ENCODE results near the gene KCNMA1.
A peak's percentile ranks its signal among the peaks of the same experiment; 100 is the strongest.

Gene KCNMA1

DNA sequence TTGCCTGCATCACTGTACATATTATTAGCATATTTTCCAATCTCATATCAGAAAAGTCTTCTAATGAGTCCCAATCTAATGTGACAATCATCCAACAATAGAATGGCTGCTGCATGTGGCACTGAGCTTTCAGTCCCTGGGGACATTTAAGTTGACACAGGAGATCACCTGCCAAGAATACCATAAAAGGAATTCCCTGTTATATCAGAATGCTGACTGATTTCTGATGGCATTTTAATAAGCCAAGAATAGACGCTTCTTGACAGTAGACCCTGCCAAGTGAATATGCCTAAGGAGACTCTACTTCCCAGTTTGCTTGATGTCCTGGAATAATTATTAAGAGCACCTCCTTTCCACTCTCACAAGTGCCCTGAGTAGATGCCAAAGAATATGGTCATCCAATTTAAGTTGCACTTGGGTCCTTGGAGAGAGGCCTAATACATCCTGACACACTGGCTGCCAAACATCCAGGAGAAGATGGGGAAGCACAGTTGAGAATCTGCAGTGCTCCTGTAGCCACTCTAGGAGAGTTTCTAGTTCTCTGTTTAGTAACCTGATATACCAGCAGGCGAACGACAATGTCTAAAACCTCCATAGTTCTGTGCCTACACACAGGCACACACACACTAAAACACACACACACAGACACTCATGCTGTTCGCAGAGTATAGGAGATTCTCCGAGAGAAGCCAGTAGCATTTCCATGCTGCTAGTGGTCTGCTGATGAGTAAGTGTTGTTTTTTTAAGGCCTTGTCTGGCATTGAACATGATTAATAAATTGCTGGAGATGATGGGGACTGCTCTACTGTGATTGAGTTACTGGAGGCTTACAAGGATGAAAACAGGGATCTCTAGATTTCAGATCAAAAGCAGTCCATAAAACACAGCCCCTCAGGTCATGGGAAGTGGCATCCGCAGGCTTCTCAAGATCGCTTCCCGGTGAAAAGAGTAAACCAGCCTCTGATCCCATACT, 369.6 kb downstream of the KCNMA1 start:
- H3K4me3 ChIP-seq (ENCODE audit: low read length), result no peak overlapping the region
- no peak overlapping the region for H3K9ac ChIP-seq (ENCODE audit: low read length)
- no peaks in the 10 kb centered on the region for H3K27me3 ChIP-seq (ENCODE audit: control insufficient read depth, insufficient read depth, low read length)
- peak overlapping the region; percentile 70 for H3K27ac ChIP-seq (ENCODE audit: low read depth, low read length)
- no peaks in the 10 kb centered on the region for H3K36me3 ChIP-seq (ENCODE audit: control insufficient read depth, insufficient read depth, low read length)
- peaks cover 18% of the 10 kb centered on the region for H3K4me1 ChIP-seq (ENCODE audit: control insufficient read depth, insufficient read depth, low read length)

DNA sequence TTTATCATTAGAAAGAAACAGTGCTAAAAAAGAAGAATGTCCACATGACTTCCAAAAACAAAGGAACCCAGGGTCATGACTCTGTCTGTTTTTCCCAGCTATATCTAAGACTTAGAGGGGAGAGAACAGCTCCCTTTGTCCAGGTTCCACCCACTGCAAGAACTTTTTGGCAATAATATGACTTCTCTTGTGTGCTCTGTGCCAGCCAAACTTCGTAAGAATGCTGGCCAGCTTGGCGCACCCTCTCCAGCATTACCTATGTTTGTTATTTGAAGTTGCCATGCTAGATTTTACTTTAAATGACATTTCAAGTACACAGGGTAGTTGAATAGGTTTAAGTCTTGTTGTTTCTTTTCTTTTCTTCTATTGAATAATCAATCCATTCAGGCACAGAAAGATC, 371.4 kb downstream of the KCNMA1 start:
- Histone ChIP-seq H3K36me3 (ENCODE audit: control insufficient read depth, insufficient read depth, low read length) (no peaks in the 10 kb centered on the region), H3K27ac (ENCODE audit: low read depth, low read length) (peak overlapping the region; percentile 5), H3K4me3 (ENCODE audit: low read length) (no peak overlapping the region), H3K4me1 (ENCODE audit: control insufficient read depth, insufficient read depth, low read length) (peaks cover 18% of the 10 kb centered on the region), H3K27me3 (ENCODE audit: control insufficient read depth, insufficient read depth, low read length) (no peaks in the 10 kb centered on the region), H3K9ac (ENCODE audit: low read length) (no peak overlapping the region)

DNA sequence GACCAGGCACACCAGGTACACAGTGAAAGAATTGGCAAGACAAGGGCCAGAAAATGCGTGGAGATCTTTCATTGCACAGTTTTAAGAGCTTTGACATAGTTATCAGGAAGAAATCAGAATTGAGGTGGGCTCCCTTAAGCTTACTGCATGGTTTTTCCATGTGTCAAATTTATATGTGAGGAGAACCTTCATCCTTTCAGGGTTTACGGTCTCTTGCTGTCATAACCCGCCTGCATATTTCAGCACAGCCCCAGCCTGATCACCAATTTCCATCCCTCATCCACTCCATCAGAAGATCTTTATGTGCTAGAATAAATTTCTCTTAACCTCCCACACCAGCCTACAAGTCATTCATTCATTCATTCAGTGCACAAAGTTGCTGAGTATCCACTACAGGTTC, 373.1 kb downstream of the KCNMA1 start:
- Histone ChIP-seq H3K36me3 (ENCODE audit: control insufficient read depth, insufficient read depth, low read length) (no peaks in the 10 kb centered on the region), H3K27ac (ENCODE audit: low read depth, low read length) (no peak overlapping the region), H3K27me3 (ENCODE audit: control insufficient read depth, insufficient read depth, low read length) (no peaks in the 10 kb centered on the region), H3K9ac (ENCODE audit: low read length) (no peak overlapping the region), H3K4me1 (ENCODE audit: control insufficient read depth, insufficient read depth, low read length) (peaks cover 18% of the 10 kb centered on the region), H3K4me3 (ENCODE audit: low read length) (no peak overlapping the region)

DNA sequence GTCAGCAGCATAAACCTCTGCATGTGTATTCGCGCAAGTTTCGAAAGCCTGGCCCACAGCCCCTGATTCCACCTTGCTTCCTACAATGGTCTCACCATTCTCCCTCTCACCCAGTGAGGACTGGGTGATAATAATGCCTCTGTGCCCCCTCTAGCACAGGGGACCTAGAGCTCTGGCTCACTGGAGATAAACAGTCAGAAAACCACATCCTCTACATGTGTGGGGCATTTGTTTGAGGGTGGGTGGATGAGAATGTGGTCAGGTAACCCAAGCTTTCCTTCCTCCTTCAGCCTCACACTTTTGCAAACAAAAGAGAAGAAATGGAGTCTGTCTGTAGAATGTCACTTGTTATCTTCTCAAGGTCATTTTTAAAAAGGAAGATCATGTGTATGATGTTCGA, 373.5 kb downstream of the KCNMA1 start:
- H3K4me1 ChIP-seq (ENCODE audit: control insufficient read depth, insufficient read depth, low read length), result peaks cover 15% of the 10 kb centered on the region
- no peak overlapping the region for H3K27ac ChIP-seq (ENCODE audit: low read depth, low read length)
- no peaks in the 10 kb centered on the region for H3K27me3 ChIP-seq (ENCODE audit: control insufficient read depth, insufficient read depth, low read length)
- no peaks in the 10 kb centered on the region for H3K36me3 ChIP-seq (ENCODE audit: control insufficient read depth, insufficient read depth, low read length)
- no peak overlapping the region for H3K9ac ChIP-seq (ENCODE audit: low read length)
- no peak overlapping the region for H3K4me3 ChIP-seq (ENCODE audit: low read length)

DNA sequence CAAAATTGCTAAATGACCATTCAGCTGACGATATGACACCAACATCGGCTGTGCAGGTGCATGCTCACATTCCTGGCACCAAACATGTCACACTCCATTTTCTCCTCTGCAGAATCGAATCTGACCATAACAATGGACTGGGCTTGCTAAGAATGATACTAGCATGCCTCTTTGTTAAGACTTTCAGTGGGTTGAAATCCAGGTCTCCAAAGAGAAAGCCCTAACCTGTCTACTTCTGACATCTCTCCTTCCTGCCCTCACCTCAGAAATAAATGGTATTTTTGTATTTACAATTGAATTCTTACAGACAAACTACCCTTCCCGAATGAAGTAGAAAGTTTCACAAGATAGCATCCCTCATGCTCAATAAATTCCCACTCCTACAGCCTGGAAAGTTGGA, 373.9 kb downstream of the KCNMA1 start:
- no peak overlapping the region for H3K9ac ChIP-seq (ENCODE audit: low read length)
- H3K4me1 ChIP-seq (ENCODE audit: control insufficient read depth, insufficient read depth, low read length), result peaks cover 12% of the 10 kb centered on the region
- no peak overlapping the region for H3K4me3 ChIP-seq (ENCODE audit: low read length)
- no peak overlapping the region for H3K27ac ChIP-seq (ENCODE audit: low read depth, low read length)
- no peaks in the 10 kb centered on the region for H3K27me3 ChIP-seq (ENCODE audit: control insufficient read depth, insufficient read depth, low read length)
- H3K36me3 ChIP-seq (ENCODE audit: control insufficient read depth, insufficient read depth, low read length), result no peaks in the 10 kb centered on the region

DNA sequence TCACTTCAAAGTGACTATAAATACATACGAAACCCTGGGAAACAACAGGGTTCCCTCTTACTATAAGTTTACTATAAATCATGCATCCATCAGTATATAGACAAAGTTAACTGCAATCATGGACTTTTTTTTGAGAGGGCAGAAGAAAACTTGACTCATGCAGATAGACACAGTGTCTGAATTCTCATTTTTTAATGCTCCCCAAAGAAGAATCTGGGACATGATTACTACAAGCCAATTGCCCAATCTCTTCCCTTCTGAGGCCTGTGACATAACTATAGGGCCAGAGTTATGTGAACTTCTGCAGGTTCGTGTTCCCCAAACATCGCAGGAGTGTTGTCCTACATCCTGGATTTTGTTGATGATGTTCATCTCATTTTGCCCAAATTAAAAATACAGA, 376.5 kb downstream of the KCNMA1 start:
- no peaks in the 10 kb centered on the region for H3K36me3 ChIP-seq (ENCODE audit: control insufficient read depth, insufficient read depth, low read length)
- H3K4me1 ChIP-seq (ENCODE audit: control insufficient read depth, insufficient read depth, low read length), result peaks cover 3% of the 10 kb centered on the region
- no peak overlapping the region for H3K4me3 ChIP-seq (ENCODE audit: low read length)
- no peaks in the 10 kb centered on the region for H3K27me3 ChIP-seq (ENCODE audit: control insufficient read depth, insufficient read depth, low read length)
- H3K27ac ChIP-seq (ENCODE audit: low read depth, low read length), result no peak overlapping the region
- no peak overlapping the region for H3K9ac ChIP-seq (ENCODE audit: low read length)

DNA sequence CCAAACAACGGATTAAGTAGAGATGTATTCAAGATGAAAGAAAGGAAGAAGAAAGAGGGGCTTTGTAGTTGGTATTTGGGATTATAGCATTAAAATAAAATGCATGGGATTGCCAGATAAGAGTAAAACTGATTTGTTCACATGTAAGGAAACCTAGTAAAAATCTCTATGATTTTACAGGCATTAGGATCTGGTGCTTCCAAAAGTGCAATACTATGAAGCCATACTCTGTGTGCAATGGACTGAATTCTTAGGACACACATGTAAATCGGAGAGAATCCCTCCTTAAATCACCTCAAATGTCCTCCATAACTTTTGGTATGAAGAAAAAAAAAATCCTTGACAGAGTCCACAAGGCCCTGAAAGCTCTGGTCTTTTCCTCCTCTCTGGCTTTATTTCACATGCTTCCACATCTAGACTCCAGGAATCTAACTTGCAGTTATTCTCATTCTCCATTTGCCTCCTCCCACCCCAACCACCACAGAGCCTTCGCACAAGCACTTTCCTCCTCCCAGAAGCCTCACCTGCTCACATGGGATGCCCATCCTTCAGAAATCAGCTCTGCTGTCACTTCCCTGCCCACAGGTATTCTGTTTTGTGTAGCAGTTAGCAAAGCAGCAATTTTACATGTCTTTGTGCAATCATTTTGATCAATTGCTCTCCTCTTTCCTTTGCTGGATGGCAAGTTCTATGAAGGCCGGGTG, 378.3 kb downstream of the KCNMA1 start:
- Histone ChIP-seq H3K27me3 (ENCODE audit: control insufficient read depth, insufficient read depth, low read length) (no peaks in the 10 kb centered on the region), H3K36me3 (ENCODE audit: control insufficient read depth, insufficient read depth, low read length) (no peaks in the 10 kb centered on the region), H3K4me1 (ENCODE audit: control insufficient read depth, insufficient read depth, low read length) (peaks cover 2% of the 10 kb centered on the region), H3K27ac (ENCODE audit: low read depth, low read length) (no peak overlapping the region), H3K4me3 (ENCODE audit: low read length) (no peak overlapping the region), H3K9ac (ENCODE audit: low read length) (no peak overlapping the region)

DNA sequence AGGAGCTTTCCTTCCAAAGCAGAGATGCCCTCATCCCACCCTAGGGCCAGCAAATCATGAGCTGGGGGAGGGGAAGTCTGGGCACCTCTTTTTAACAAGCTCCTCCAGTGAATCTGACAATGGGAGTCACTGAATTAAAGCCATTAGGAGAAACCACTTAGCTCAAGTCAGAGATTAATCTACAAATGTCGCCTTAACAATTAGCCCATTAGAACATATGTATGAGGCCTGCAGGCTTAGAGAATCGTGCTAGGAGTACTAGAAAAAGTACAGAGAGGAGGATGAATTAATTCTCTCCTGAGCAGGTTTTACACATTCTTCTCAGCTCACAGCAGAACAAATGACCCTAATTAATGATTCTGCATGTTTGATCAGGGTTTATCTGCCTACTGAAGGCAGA, 381.3 kb downstream of the KCNMA1 start:
- Histone ChIP-seq H3K27me3 (ENCODE audit: control insufficient read depth, insufficient read depth, low read length) (no peaks in the 10 kb centered on the region), H3K4me1 (ENCODE audit: control insufficient read depth, insufficient read depth, low read length) (peaks cover 7% of the 10 kb centered on the region), H3K27ac (ENCODE audit: low read depth, low read length) (no peak overlapping the region), H3K36me3 (ENCODE audit: control insufficient read depth, insufficient read depth, low read length) (no peaks in the 10 kb centered on the region), H3K4me3 (ENCODE audit: low read length) (no peak overlapping the region), H3K9ac (ENCODE audit: low read length) (no peak overlapping the region)

DNA sequence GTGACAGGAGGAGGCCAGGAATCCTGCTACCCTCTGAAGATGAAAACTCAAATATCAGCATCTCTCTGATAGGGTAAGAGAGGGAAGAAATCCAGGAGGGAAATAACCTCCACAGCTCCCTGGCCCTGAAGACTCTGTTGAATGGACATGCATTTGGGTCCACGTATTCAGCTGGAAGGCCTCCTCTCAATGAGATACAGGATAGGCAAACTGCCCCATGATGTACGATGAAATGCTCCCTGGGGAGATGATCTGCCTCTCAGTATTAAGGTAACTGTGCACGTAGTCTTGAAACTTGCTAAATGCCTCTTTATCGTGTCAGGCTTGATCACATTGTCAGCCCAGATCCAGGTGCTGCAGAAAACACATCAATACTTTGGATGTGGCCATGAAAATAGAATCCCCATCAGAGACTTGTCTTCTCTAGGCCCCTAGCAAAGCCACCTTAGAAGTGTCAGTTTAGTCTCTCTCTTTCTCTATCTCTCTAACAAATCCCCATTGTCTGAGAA, 384.0 kb downstream of the KCNMA1 start:
- H3K27ac ChIP-seq (ENCODE audit: low read depth, low read length), result no peak overlapping the region
- H3K9ac ChIP-seq (ENCODE audit: low read length), result no peak overlapping the region
- H3K4me1 ChIP-seq (ENCODE audit: control insufficient read depth, insufficient read depth, low read length), result peaks cover 16% of the 10 kb centered on the region
- H3K4me3 ChIP-seq (ENCODE audit: low read length), result no peak overlapping the region
- no peaks in the 10 kb centered on the region for H3K27me3 ChIP-seq (ENCODE audit: control insufficient read depth, insufficient read depth, low read length)
- H3K36me3 ChIP-seq (ENCODE audit: control insufficient read depth, insufficient read depth, low read length), result no peaks in the 10 kb centered on the region

DNA sequence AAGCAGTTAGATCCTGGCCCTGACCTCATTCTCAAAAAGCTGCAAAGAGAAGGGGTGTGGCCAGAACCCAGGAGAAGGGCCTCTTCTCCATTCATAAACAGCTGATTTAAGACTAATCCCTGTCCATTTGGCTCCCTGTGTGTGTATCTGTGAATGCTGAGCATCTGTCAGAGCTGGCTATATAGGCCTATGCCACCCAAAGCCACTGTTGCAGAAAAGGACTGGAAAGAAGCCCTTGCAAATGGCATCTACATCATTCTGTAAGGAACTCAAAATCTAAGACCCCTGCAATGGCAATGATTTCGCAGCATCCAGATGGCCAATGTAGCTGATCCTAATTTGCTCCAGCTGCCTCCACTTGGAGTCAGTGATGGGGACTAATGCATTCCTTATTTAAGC, 384.5 kb downstream of the KCNMA1 start:
- H3K27ac ChIP-seq (ENCODE audit: low read depth, low read length), result no peak overlapping the region
- no peak overlapping the region for H3K9ac ChIP-seq (ENCODE audit: low read length)
- no peak overlapping the region for H3K4me3 ChIP-seq (ENCODE audit: low read length)
- H3K4me1 ChIP-seq (ENCODE audit: control insufficient read depth, insufficient read depth, low read length), result peaks cover 21% of the 10 kb centered on the region
- H3K36me3 ChIP-seq (ENCODE audit: control insufficient read depth, insufficient read depth, low read length), result no peaks in the 10 kb centered on the region
- H3K27me3 ChIP-seq (ENCODE audit: control insufficient read depth, insufficient read depth, low read length), result no peaks in the 10 kb centered on the region

DNA sequence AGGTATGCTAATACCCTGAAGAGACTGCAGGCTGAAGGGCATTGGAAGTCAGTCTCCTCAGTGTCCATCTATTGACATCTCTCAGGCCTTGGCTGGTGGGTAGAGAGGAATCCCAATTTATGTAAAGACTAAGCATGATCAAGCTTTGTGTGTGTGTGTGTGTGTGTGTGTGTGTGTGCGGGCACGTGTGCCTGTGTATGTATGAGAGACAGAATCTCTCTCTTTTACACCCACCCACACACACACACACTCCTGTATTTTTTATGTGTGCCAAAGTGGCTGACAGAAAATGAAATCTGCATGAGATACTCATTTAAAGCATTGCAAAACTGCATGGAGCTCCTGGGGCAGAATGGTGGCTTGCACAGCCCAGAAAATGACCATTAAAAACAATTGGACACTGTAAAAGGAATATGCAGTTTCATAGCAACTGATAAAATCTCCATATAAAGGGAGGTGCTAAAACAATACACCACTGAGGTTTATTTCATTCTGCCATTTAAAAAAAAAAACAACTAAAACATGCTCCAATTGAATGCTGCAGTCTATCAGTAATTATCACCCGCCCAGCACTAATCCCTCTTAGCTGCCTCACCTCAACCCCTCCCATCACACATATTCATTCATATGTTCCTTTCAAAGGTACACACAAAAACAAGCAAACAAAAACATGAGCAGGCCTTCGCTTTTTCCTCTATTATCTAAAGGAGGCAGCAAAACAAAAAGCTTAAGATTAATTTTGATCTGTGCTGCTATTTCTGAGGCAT, 385.0 kb downstream of the KCNMA1 start:
- no peak overlapping the region for H3K9ac ChIP-seq (ENCODE audit: low read length)
- no peak overlapping the region for H3K4me3 ChIP-seq (ENCODE audit: low read length)
- peaks cover 27% of the 10 kb centered on the region for H3K4me1 ChIP-seq (ENCODE audit: control insufficient read depth, insufficient read depth, low read length)
- H3K36me3 ChIP-seq (ENCODE audit: control insufficient read depth, insufficient read depth, low read length), result no peaks in the 10 kb centered on the region
- H3K27ac ChIP-seq (ENCODE audit: low read depth, low read length), result no peak overlapping the region
- H3K27me3 ChIP-seq (ENCODE audit: control insufficient read depth, insufficient read depth, low read length), result no peaks in the 10 kb centered on the region

All from rectal smooth muscle tissue (tissue), 1 donor.